ENCODE measurements around the gene TBRG1.

The TBRG1 gene

GRCh38 chr11:124618863-124619262, 3.8 kb upstream of the TBRG1 start:
- H3K4me2 ChIP-seq, result no peak overlapping the region
- H3K4me1 ChIP-seq (ENCODE audit: low read depth, poor library complexity, severe bottlenecking), result peaks cover 3% of the 10 kb centered on the region
- no peak overlapping the region for H3K27ac ChIP-seq
- peaks cover 10% of the 10 kb centered on the region; the same call in 1 of the 2 replicates for H3K79me2 ChIP-seq (ENCODE audit: insufficient read depth, low read depth)
- H3K27me3 ChIP-seq (ENCODE audit: insufficient read depth, low read depth), result no peaks in the 10 kb centered on the region
- H3K36me3 ChIP-seq (ENCODE audit: insufficient read depth), result no peaks in the 10 kb centered on the region
- no peaks in the 10 kb centered on the region for H4K20me1 ChIP-seq (ENCODE audit: insufficient read depth)
- TF ChIP-seq CTCF (conservative IDR thresholded peaks at IDR 0.05; ENCODE audit: low read depth, low read length), result no peak
- H2AFZ ChIP-seq (ENCODE audit: low read depth), result no peak overlapping the region
- no peak overlapping the region for H3K9ac ChIP-seq
- H3K4me3 ChIP-seq (IDR thresholded peaks at IDR 0.05; ENCODE audit: insufficient read depth, low read depth, low read length), result no peak overlapping the region

- peak overlapping the region; percentile 86; the same call in 1 of the 2 replicates for H3K9ac ChIP-seq
- no peak overlapping the region for H3K4me3 ChIP-seq (IDR thresholded peaks at IDR 0.05; ENCODE audit: insufficient read depth, low read depth, low read length)
- H3K27me3 ChIP-seq (ENCODE audit: insufficient read depth, low read depth), result no peaks in the 10 kb centered on the region
- no peak overlapping the region for H2AFZ ChIP-seq (ENCODE audit: low read depth)
- peaks cover 21% of the 10 kb centered on the region; the same call in 1 of the 2 replicates for H3K79me2 ChIP-seq (ENCODE audit: insufficient read depth, low read depth)
- no peak overlapping the region for H3K27ac ChIP-seq
- H4K20me1 ChIP-seq (ENCODE audit: insufficient read depth), result no peaks in the 10 kb centered on the region
- H3K4me1 ChIP-seq (ENCODE audit: low read depth, poor library complexity, severe bottlenecking), result peaks cover 6% of the 10 kb centered on the region
- TF ChIP-seq CTCF (conservative IDR thresholded peaks at IDR 0.05; ENCODE audit: low read depth, low read length), result no peak
- peak overlapping the region; percentile 87 for H3K4me2 ChIP-seq
- H3K36me3 ChIP-seq (ENCODE audit: insufficient read depth), result no peaks in the 10 kb centered on the region
Measured at GRCh38 chr11:124623861-124624525, 1.3 kb downstream of the TBRG1 start.

- Histone ChIP-seq H3K27ac (no peak overlapping the region), H3K4me1 (ENCODE audit: low read depth, poor library complexity, severe bottlenecking) (peaks cover 6% of the 10 kb centered on the region), H3K4me3 (IDR thresholded peaks at IDR 0.05; ENCODE audit: insufficient read depth, low read depth, low read length) (no peak overlapping the region), H3K4me2 (no peak overlapping the region), H3K27me3 (ENCODE audit: insufficient read depth, low read depth) (no peaks in the 10 kb centered on the region), H3K79me2 (ENCODE audit: insufficient read depth, low read depth) (peaks cover 21% of the 10 kb centered on the region; the same call in 1 of the 2 replicates), H3K36me3 (ENCODE audit: insufficient read depth) (no peaks in the 10 kb centered on the region), H4K20me1 (ENCODE audit: insufficient read depth) (no peaks in the 10 kb centered on the region), H2AFZ (ENCODE audit: low read depth) (no peak overlapping the region), H3K9ac (no peak overlapping the region)
- TF ChIP-seq CTCF (conservative IDR thresholded peaks at IDR 0.05; ENCODE audit: low read depth, low read length), result no peak
Measured at GRCh38 chr11:124625504-124626168, 3.0 kb downstream of the TBRG1 start.

- peaks cover 21% of the 10 kb centered on the region; the same call in 1 of the 2 replicates for H3K79me2 ChIP-seq (ENCODE audit: insufficient read depth, low read depth)
- no peaks in the 10 kb centered on the region for H3K27me3 ChIP-seq (ENCODE audit: insufficient read depth, low read depth)
Measured at GRCh38 chr11:124627546-124627945, 4.9 kb downstream of the TBRG1 start.

More at GRCh38 chr11:124627546-124627945, 4.9 kb downstream of the TBRG1 start:
- no peak overlapping the region for H2AFZ ChIP-seq (ENCODE audit: low read depth)
- H4K20me1 ChIP-seq (ENCODE audit: insufficient read depth), result no peaks in the 10 kb centered on the region
- peaks cover 6% of the 10 kb centered on the region for H3K4me1 ChIP-seq (ENCODE audit: low read depth, poor library complexity, severe bottlenecking)
- H3K27ac ChIP-seq, result no peak overlapping the region
- H3K4me3 ChIP-seq (IDR thresholded peaks at IDR 0.05; ENCODE audit: insufficient read depth, low read depth, low read length), result no peak overlapping the region
- no peak overlapping the region for H3K4me2 ChIP-seq
- H3K9ac ChIP-seq, result no peak overlapping the region
- H3K36me3 ChIP-seq (ENCODE audit: insufficient read depth), result no peaks in the 10 kb centered on the region
- TF ChIP-seq CTCF (conservative IDR thresholded peaks at IDR 0.05; ENCODE audit: low read depth, low read length), result no peak

All from KMS-11 (cell line).